NCI-H2227 (cell line): Measurements from ENCODE around the gene ZSCAN12.
A peak's percentile ranks its signal among the peaks of the same experiment; 100 is the strongest.
"Not testable (repeated sequence)": the region's sequence is repeated elsewhere in the genome, so short reads cannot be mapped to it uniquely, and the experiment has no call there.

Experiments
- DNase-seq: peaks from one replicate; lab custom pipeline; 2025; ENCODE audit not compliant: unreplicated experiment; lab: John Stamatoyannopoulos, UW

Gene ZSCAN12

GRCh38 chr6:28395918-28396317 lies 3.6 kb downstream of the ZSCAN12 start:
- DNase-seq = no peak

- DNase-seq = peak; percentile 12
Observed at GRCh38 chr6:28393912-28394662, 5.5 kb downstream of the ZSCAN12 start.

GRCh38 chr6:28390688-28391087 lies 8.9 kb downstream of the ZSCAN12 start:
- DNase-seq = no peak

- DNase-seq = no peak
Observed at GRCh38 chr6:28384143-28384533, 15.4 kb downstream of the ZSCAN12 start.

GRCh38 chr6:28383235-28384142 lies 16.1 kb downstream of the ZSCAN12 start:
- DNase-seq = peak; percentile 91

- DNase-seq = no peak
Observed at GRCh38 chr6:28380381-28380780, 19.2 kb downstream of the ZSCAN12 start.

- no peak for DNase-seq
Observed at GRCh38 chr6:28378644-28379043, 20.9 kb downstream of the ZSCAN12 start.

GRCh38 chr6:28377879-28378278 lies 21.7 kb downstream of the ZSCAN12 start:
- DNase-seq = no peak

GRCh38 chr6:28373925-28374324 lies 25.6 kb downstream of the ZSCAN12 start:
- no peak for DNase-seq

- DNase-seq = no peak
Observed at GRCh38 chr6:28371706-28372451, 27.7 kb downstream of the ZSCAN12 start.

- no peak for DNase-seq
Observed at GRCh38 chr6:28371280-28371679, 28.3 kb downstream of the ZSCAN12 start.

- DNase-seq = no peak
Observed at GRCh38 chr6:28370440-28370839, 29.1 kb downstream of the ZSCAN12 start.

- no peak for DNase-seq
Observed at GRCh38 chr6:28369463-28369862, 30.1 kb downstream of the ZSCAN12 start.

- DNase-seq = no peak
Observed at GRCh38 chr6:28368522-28368921, 31.0 kb downstream of the ZSCAN12 start.

- not testable (repeated sequence) for DNase-seq
Observed at GRCh38 chr6:28365590-28365989, 34.0 kb downstream of the ZSCAN12 start.

- DNase-seq = no peak
Observed at GRCh38 chr6:28360961-28361360, 38.6 kb downstream of the ZSCAN12 start.

- DNase-seq = not testable (repeated sequence)
Observed at GRCh38 chr6:28359562-28359961, 40.0 kb downstream of the ZSCAN12 start.

- no peak for DNase-seq
Observed at GRCh38 chr6:28357036-28357435, 42.5 kb downstream of the ZSCAN12 start.

- DNase-seq = no peak
Observed at GRCh38 chr6:28356666-28357020, 42.9 kb downstream of the ZSCAN12 start.

GRCh38 chr6:28355743-28356665 lies 43.5 kb downstream of the ZSCAN12 start:
- DNase-seq = peak; percentile 92
